Aorta (tissue), 5 donors: ENCODE results near the gene LMLN. TPM values are rescaled to one million over a fixed set of nuclear protein-coding genes. Genes with fewer than 3 reads are reported as not detected.
A peak's percentile ranks its signal among the peaks of the same experiment; 100 is the strongest.
"Not testable (repeated sequence)": the region's sequence is repeated elsewhere in the genome, so short reads cannot be mapped to it uniquely, and the experiment has no call there.

Experiments
- ATAC-seq: fragments of 200-7000 bp; cut with Tn5 transposase; one replicate; pipeline ENCODE4 v1.9.1; 2022; ENCODE audit warnings: moderate library complexity; ENCODE audit not compliant: low FRiP score
- DNase-seq, 2 donors: peaks; one replicate each; pipeline ENCODE4 v3.0.0-alpha.2; 2020
- H3K27ac ChIP-seq, 2 donors: one replicate each; pipeline ENCODE4 v1.5.1; 2013; ENCODE audit warnings: low read length in 2 of 2, mild to moderate bottlenecking in 2 of 2, moderate library complexity in 2 of 2, control low read depth in 1 of 2, inconsistent platforms in 1 of 2, low read depth in 1 of 2
- H3K27me3 ChIP-seq, 2 donors: one replicate each; pipeline ENCODE4 v1.6.1; 2013; ENCODE audit warnings: control low read depth in 1 of 2, low read length in 1 of 2, mild to moderate bottlenecking in 1 of 2, moderate library complexity in 1 of 2; ENCODE audit not compliant: insufficient read depth in 2 of 2, control insufficient read depth in 1 of 2
- H3K36me3 ChIP-seq, 2 donors: one replicate each; pipeline ENCODE4 v1.6.1; 2013; ENCODE audit warnings: control low read depth in 1 of 2, low read length in 1 of 2, mild to moderate bottlenecking in 1 of 2; ENCODE audit not compliant: insufficient read depth in 2 of 2, control insufficient read depth in 1 of 2
- H3K4me1 ChIP-seq, 2 donors: one replicate each; pipeline ENCODE4 v1.6.1; 2013; ENCODE audit warnings: low read length in 2 of 2, control low read depth in 1 of 2, mild to moderate bottlenecking in 1 of 2, moderate library complexity in 1 of 2; ENCODE audit not compliant: insufficient read depth in 2 of 2, control insufficient read depth in 1 of 2
- H3K4me3 ChIP-seq, 2 donors: one replicate each; pipeline ENCODE4 v1.5.1; 2013; ENCODE audit warnings: low read length in 2 of 2, control low read depth in 1 of 2, mild to moderate bottlenecking in 1 of 2
- H3K9me3 ChIP-seq: one replicate; pipeline ENCODE4 v1.6.1; 2013; ENCODE audit warnings: mild to moderate bottlenecking, low read length; ENCODE audit not compliant: control insufficient read depth
- WGBS, 2 donors: extraction: QIAGEN DNeasy Blood & Tissue Kit; methylation state at CpG; one replicate each; pipeline ENCODE4 v1.1.7; 2013; 5-methylcytosine and 5-hydroxymethylcytosine counted together
- intact Hi-C, 2 donors: fragments of 100-400 bp; cut with DNase I; formaldehyde crosslinking; loops; one replicate each; pipeline versions ENCODE4 v1.14.2 to v1.15.0; 2022
- polyA plus RNA-seq, 2 donors: library from polyadenylated mRNA; stranded (reverse); fragments of 200-250 nt; gene quantifications; one replicate each; pipeline ENCODE4 v1.2.3, GENCODE V29; 2013
- total RNA-seq, 2 donors: library from RNA; stranded (reverse); fragmentation: NEBNext Ultra II Directional; extraction: Animal tissue kit (Norgen Biotek cat#: 25700); gene quantifications; one replicate each; pipeline ENCODE4 v1.2.1, GENCODE V29; 2021
- donor health status: healthy with polysubstance abuse.
- donor health status: Bipolar disorder and iron deficiency.
- donor health status: DM: no; HTN: no; CAD: no.
- donor health status: DM: no; HTN: no; CAD: no.
- donor health status: DM: yes; HTN: yes; CAD: no.

The LMLN gene
- total and polyA plus RNA-seq, 4 donors = 0.13 to 6.4 (median 3.7) TPM

GRCh38 chr3:198076722-198077308, 116.8 kb downstream of the LMLN start:
- intact Hi-C loops = no loop called here

GRCh38 chr3:198079771-198080520, 119.9 kb downstream of the LMLN start:
- no peaks in the 10 kb centered on the region for H3K9me3 ChIP-seq
- H3K27ac ChIP-seq = no peak overlapping the region
- no peak overlapping the region for H3K4me3 ChIP-seq
- 7 to 9% methylated on average over 45 to 47 of the region's 47 CpGs for WGBS, 2 donors
- intact Hi-C loops = no loop called here
- H3K4me1 ChIP-seq = no peaks in the 10 kb centered on the region
- no peaks in the 10 kb centered on the region for H3K27me3 ChIP-seq
- DNase-seq = peak in 1 of 2 donors; percentile 48
- no peaks in the 10 kb centered on the region for H3K36me3 ChIP-seq
- peak; percentile 46 for ATAC-seq

More at GRCh38 chr3:198076722-198077308, 116.8 kb downstream of the LMLN start:
- WGBS, 2 donors = 39 to 43% methylated on average over 8 of the region's 8 CpGs
- H3K27ac ChIP-seq = no peak overlapping the region
- H3K4me1 ChIP-seq = no peaks in the 10 kb centered on the region
- DNase-seq (no peak), ATAC-seq (no peak)
- H3K4me3 ChIP-seq = no peak overlapping the region
- H3K36me3 ChIP-seq = no peaks in the 10 kb centered on the region
- H3K27me3 ChIP-seq = no peaks in the 10 kb centered on the region
- H3K9me3 ChIP-seq = no peaks in the 10 kb centered on the region

- Histone ChIP-seq H3K36me3 (no peaks in the 10 kb centered on the region), H3K4me3 (peak overlapping the region in 1 of 2 donors; percentile 23), H3K9me3 (no peaks in the 10 kb centered on the region), H3K4me1 (no peaks in the 10 kb centered on the region), H3K27ac (no peak overlapping the region), H3K27me3 (no peaks in the 10 kb centered on the region)
- intact Hi-C loops = no loop called here
- WGBS, 2 donors = 1 to 2% methylated on average over 59 to 86 of the region's 86 CpGs
- peak; percentile 79 to 90 for DNase-seq
- ATAC-seq = peak; percentile 89
Observed at GRCh38 chr3:198080521-198081384, 120.7 kb downstream of the LMLN start.

GRCh38 chr3:198081421-198081844, 121.4 kb downstream of the LMLN start:
- no peak overlapping the region for H3K4me3 ChIP-seq
- ATAC-seq = no peak

GRCh38 chr3:198082226-198082625, 122.2 kb downstream of the LMLN start:
- H3K4me3 ChIP-seq, ATAC-seq, DNase-seq, H3K27me3 ChIP-seq, H3K27ac ChIP-seq, intact Hi-C loops, H3K9me3 ChIP-seq, H3K36me3 ChIP-seq, H3K4me1 ChIP-seq: not testable (repeated sequence)
- WGBS, 2 donors = 92 to 100% methylated on average over 2 to 3 of the region's 4 CpGs

More at GRCh38 chr3:198081421-198081844, 121.4 kb downstream of the LMLN start:
- WGBS, 2 donors = 12 to 13% methylated on average over 29 to 33 of the region's 33 CpGs
- Histone ChIP-seq H3K36me3 (no peaks in the 10 kb centered on the region), H3K27ac (no peak overlapping the region), H3K9me3 (no peaks in the 10 kb centered on the region), H3K4me1 (no peaks in the 10 kb centered on the region), H3K27me3 (no peaks in the 10 kb centered on the region)
- intact Hi-C loops = no loop called here
- DNase-seq = peak in 1 of 2 donors; percentile 70

GRCh38 chr3:198088421-198088955, 128.5 kb downstream of the LMLN start:
- ATAC-seq (no peak), DNase-seq (no peak)
- Histone ChIP-seq H3K4me3 (no peak overlapping the region), H3K4me1 (no peaks in the 10 kb centered on the region), H3K27me3 (peaks cover 0 to 2% of the 10 kb centered on the region in 2 donors), H3K36me3 (no peaks in the 10 kb centered on the region), H3K9me3 (no peaks in the 10 kb centered on the region), H3K27ac (no peak overlapping the region)
- 75 to 76% methylated on average over 3 of the region's 3 CpGs for WGBS, 2 donors
- intact Hi-C loops = no loop called here

- no peak for ATAC-seq
- intact Hi-C loops = no loop called here
- Histone ChIP-seq H3K27ac (no peak overlapping the region), H3K27me3 (peaks cover 0 to 2% of the 10 kb centered on the region in 2 donors), H3K4me1 (no peaks in the 10 kb centered on the region), H3K36me3 (no peaks in the 10 kb centered on the region), H3K9me3 (no peaks in the 10 kb centered on the region), H3K4me3 (no peak overlapping the region)
- DNase-seq = no peak
Observed at GRCh38 chr3:198090795-198091332, 130.8 kb downstream of the LMLN start.

- DNase-seq = no peak
- Histone ChIP-seq H3K4me3 (no peak overlapping the region), H3K27ac (no peak overlapping the region), H3K9me3 (no peaks in the 10 kb centered on the region), H3K27me3 (peaks cover 0 to 2% of the 10 kb centered on the region in 2 donors), H3K4me1 (no peaks in the 10 kb centered on the region), H3K36me3 (no peaks in the 10 kb centered on the region)
- 56 to 64% methylated on average over 3 of the region's 3 CpGs for WGBS, 2 donors
- ATAC-seq = no peak
- intact Hi-C loops = no loop called here
Observed at GRCh38 chr3:198092276-198092675, 132.3 kb downstream of the LMLN start.
